22Rv1 (cell line): Measurements from ENCODE around the gene DCLK2.

ENCODE experiments used
- CTCF ChIP-seq: fragments of 450-650 bp; IDR thresholded peaks from 2 replicates; pipeline ENCODE4 v1.5.1; 2017; ENCODE audit warnings: mild to moderate bottlenecking
- ZFX ChIP-seq: fragments of 450-650 bp; IDR thresholded peaks from 2 replicates; pipeline ENCODE4 v1.6.1; 2017; ENCODE audit warnings: antibody characterized with exemption, borderline replicate concordance

GRCh38 chr4:150038335-150039076 is 39.7 kb upstream of the DCLK2 start:
- TF ChIP-seq CTCF (no peak), ZFX (no peak)
